IPS DF 19.7 (cell line): ENCODE results near the gene KNG1.
A peak's percentile ranks its signal among the peaks of the same experiment; 100 is the strongest.
"Not testable (repeated sequence)": the region's sequence is repeated elsewhere in the genome, so short reads cannot be mapped to it uniquely, and the experiment has no call there.

Source experiments
- DNase-seq: peaks from one replicate; pipeline ENCODE4 v3.0.0-alpha.2; 2013; ENCODE audit warnings: low read depth, low spot score

The KNG1 gene

GRCh38 chr3:186708983-186709679, 8.0 kb upstream of the KNG1 start:
- no peak for DNase-seq

- not testable (repeated sequence) for DNase-seq
Measured at GRCh38 chr3:186710694-186711093, 6.5 kb upstream of the KNG1 start.

- DNase-seq: no peak
Measured at GRCh38 chr3:186713499-186713898, 3.7 kb upstream of the KNG1 start.

- no peak for DNase-seq
Measured at GRCh38 chr3:186719945-186720739, 3.0 kb downstream of the KNG1 start.

GRCh38 chr3:186722457-186722856, 5.3 kb downstream of the KNG1 start:
- peak; percentile 40 for DNase-seq

GRCh38 chr3:186724911-186725310, 7.8 kb downstream of the KNG1 start:
- no peak for DNase-seq

GRCh38 chr3:186732169-186732766, 15.1 kb downstream of the KNG1 start:
- no peak for DNase-seq

- no peak for DNase-seq
Measured at GRCh38 chr3:186742618-186743380, 25.6 kb downstream of the KNG1 start.

- DNase-seq: no peak
Measured at GRCh38 chr3:186743666-186744065, 26.5 kb downstream of the KNG1 start.

- peak; percentile 95 for DNase-seq
Measured at GRCh38 chr3:186746008-186746407, 28.8 kb downstream of the KNG1 start.

GRCh38 chr3:186750316-186750715, 33.2 kb downstream of the KNG1 start:
- DNase-seq: no peak

- DNase-seq: no peak
Measured at GRCh38 chr3:186751480-186751879, 34.3 kb downstream of the KNG1 start.

GRCh38 chr3:186754006-186754405, 36.8 kb downstream of the KNG1 start:
- no peak for DNase-seq

- DNase-seq: no peak
Measured at GRCh38 chr3:186754871-186755270, 37.7 kb downstream of the KNG1 start.

- DNase-seq: no peak
Measured at GRCh38 chr3:186757214-186757613, 40.1 kb downstream of the KNG1 start.

GRCh38 chr3:186757686-186758220, 40.6 kb downstream of the KNG1 start:
- DNase-seq: no peak

GRCh38 chr3:186759231-186759930, 42.2 kb downstream of the KNG1 start:
- DNase-seq: no peak

GRCh38 chr3:186760141-186760833, 43.1 kb downstream of the KNG1 start:
- no peak for DNase-seq

GRCh38 chr3:186760897-186761447, 43.8 kb downstream of the KNG1 start:
- no peak for DNase-seq

GRCh38 chr3:186772281-186772694, 55.1 kb downstream of the KNG1 start:
- no peak for DNase-seq
